ENCODE data around the gene NPAS3.

NPAS3 gene

DNA sequence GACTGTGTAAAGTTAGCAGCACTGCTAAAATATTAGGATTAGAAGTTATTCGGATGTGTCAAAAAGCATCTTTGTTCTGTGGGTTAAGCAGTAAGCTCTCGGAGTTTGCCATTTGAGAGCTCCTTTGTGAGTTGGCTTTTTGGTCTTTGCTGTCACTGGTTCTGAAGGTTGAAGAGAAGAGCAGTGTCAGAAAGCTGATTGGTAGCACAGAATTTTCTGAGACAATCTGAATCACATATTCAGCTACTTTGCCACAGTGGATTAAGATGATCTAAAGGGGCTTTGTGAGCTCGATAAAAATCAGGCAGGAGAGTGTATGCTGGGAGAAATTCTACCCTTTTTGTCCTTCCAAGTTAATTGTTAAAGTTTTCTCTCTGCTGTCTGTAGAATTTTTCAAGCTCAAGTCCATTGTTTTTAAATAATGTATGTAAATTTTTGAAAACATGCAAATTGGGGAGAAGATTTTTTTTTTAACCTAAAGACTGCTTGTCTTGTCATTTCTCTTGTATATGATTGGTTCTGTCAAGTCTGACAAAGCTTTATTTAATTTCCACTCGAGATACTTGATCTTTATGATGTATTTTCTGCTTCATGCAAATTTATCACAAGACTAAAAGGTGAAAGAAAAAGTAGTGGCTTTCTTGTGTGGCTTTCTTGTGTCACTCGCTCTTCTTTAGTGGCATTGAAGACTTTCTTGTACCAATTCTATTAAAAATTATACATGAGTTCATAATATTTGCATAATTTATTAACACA lies 704.9 kb downstream of the NPAS3 start:
- DNase-seq (ENCODE audit: low spot score) = no peak

DNA sequence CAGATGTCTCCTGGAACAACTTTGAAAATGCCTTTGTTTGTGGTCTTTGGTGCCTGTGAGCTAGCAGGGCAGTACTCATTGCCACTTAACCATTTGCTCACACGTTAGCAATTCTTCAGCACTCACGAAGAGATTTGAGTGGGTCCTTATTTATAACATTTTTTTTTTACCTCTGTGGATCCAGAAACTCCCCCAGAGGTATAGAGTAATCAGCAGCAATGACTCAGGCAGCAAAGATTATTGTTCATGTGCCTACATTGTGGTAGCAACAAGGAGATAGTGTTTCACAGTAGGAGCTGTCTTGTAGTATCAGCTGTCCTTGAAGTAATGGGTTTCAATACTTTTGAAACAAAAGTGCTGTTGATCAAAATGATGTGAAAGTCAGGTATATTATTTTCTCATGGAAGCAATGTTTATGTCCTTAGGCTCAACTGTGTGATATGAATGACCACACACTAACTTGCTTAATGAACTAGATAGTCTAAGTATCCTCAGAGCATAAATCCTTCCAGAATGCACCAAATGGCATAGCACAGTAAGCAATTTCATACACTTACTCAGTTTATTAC lies 708.1 kb downstream of the NPAS3 start:
- no peak for DNase-seq (ENCODE audit: low spot score)

DNA sequence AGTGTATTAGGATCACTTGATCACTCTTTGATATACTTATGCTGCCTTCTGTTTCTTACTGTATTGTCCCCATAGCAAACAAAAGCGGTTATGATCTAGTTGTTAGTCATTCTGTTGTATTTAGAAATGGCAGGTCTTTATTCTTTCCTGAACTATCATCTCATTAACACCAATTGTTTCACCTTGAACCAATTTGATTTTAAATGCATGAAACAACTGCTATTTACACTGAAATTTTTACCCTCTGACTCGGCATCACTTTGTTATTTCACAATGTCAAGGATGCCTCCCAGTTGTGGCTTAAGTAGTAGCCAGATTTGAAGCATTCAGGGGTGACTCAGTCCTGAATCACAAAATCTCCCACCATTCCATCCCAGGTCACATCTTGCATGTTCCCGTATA lies 708.7 kb downstream of the NPAS3 start:
- no peak for DNase-seq (ENCODE audit: low spot score)

DNA sequence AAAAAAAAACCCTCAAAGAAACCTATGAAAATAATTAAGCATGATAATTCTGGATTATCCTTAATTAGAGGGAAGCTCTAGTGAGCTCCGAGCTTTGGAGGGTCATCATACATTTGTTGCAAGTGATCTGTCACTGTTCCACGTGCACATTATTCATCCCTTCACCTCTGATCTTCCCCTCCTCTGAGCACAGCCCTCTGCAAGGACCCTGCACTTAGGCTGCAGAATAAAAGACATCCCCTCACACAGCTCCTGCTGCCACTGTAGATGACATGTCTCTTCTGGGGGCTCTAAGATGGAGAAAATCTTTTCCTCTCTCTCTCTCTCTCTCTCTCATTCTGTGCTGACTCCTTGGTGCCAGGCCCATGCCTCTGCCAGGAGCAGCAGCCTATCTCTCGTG lies 711.8 kb downstream of the NPAS3 start:
- no peak for DNase-seq (ENCODE audit: low spot score)

DNA sequence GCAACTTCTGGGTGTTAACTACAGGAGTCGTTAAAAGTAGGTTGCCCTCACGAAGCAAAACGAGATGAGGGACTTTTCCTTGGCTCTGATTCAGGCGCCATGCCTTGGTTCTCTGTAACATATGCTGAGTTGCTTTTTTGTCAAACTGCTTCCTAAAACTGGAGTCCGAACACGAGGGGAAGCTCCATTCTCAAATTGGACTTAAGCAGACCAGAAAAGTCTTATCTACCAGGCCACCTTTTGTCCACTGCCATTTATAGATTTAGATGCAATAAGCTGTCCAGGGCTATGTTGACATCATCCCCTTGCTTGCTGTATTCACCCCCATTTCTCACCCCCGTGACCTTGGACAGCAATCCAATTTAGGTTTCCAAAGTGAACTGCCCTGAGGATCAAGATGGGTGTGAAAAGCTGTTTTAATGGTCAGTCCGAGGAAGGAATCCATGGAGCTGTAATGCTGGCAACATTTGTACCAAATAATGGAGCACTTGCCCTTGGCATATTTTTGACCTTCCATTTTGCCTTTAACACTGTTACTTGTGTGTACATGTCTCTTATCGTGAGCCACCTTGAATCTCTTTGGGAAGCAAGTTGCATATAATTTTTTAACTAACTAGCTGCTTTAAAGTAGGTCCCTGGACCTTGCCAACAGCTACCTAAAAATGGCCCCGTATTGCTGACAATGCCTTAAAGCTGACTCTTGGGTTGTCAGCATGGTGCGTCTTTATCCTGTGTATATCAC lies 714.1 kb downstream of the NPAS3 start:
- DNase-seq (ENCODE audit: low spot score) = no peak

DNA sequence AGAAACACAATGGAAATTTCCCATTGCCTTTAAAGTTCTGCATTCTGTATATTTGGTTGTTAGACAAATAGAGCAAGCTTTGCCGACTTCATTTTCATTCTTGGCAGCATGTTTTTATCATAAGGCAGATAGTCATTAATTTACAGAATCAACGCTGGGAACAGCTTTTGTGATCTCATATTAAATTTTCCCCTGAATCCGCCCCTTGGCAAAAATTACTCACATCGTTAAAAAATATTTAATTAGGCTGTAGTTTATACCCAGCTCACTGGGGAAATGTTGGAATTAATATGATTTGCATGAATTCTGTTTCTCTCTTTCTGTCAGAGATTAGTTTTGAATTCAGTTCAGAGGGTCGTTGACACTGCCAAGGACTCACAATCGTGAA lies 714.6 kb downstream of the NPAS3 start:
- no peak for DNase-seq (ENCODE audit: low spot score)

DNA sequence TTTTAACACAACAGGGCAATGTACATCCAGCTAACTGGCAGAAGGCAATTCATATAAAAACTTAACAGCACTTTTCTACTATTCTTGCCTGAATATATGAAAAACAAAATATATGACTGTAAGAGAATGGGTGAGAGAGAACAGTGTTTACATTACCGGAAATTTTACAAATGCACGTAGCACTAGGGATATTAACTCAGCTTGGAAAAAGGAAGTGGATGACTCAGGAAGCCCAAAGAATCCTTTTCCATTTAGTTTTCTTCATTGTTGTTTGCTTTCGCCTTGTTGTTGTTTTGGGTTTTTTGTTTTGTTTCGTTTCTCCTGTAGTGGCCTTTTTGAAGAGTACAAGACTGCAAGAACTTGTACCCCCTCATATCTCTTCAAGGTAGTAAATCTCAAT lies 716.7 kb downstream of the NPAS3 start:
- no peak for DNase-seq (ENCODE audit: low spot score)

DNA sequence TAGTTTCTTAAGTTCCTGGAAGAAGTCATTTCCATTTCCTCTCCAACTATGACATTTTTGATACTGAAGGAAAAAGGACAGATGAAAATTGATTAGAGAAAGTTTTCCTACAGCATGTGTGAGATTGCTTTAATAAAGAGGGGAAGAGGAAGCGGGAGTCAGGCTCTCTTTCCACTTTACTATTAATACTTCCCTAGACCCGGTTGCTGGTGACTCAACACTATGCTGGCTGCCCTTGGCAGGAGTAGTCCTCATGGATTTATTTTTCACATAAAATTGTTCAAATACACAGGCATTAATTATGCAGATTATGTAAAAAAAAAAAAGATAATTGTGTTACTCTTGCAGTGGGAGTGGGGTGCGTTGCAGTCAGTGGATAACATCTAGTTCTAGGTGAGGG lies 718.8 kb downstream of the NPAS3 start:
- DNase-seq (ENCODE audit: low spot score) = no peak

DNA sequence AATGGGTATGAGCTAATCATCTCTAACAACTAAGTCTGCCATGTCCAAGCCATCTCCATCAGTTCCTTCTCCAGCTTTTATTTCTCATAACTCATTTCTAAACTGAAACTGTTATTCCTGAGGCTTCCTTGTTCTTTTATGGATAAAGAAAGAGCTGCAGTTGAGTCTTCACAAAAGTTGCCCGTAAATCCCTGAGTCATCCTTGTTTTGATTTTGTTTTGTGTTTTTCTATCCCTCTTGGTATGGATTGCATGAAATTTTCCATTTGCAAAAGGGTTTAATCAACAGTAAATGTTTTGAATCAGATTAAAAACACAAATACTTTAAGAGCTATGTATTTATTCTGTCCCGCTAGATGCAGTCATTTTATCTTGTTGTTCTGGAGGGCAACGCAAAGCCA lies 721.6 kb downstream of the NPAS3 start:
- no peak for DNase-seq (ENCODE audit: low spot score)

DNA sequence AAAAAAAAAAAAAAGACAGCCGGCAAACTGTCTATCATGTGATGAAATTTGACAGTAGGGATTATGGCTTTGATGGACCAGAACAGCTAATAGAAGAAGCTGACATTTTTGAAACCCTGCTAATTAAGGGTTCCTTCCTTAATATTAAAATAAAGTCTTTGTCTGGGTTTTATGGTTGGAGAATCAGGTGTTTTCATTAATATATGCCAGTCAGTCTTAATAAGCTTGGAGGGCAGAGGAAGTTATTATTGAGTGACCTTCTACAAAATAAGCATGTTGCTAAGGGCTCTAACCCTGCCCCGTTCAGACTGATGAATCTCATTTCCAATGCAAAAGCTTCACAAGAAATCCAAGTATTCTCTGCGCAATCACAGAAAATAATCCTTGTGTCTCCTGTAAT lies 722.4 kb downstream of the NPAS3 start:
- no peak for DNase-seq (ENCODE audit: low spot score)

DNA sequence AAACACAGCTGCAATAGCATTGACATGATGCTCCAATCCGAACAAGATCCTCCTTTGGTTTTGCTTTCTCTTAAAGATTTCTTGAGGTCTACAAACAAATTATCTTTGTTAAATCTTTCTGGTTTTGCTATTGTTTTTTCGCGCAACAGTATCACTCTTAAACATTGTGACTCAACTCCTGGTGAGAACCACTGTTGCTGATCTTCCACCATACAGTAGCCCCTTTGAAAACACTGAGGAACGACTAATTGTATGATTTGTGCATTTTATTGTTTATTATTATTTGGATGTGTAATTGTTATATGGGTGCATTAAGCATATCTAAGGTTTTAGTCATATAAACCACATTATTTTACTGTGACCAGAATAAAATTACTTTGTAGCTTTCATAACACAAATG lies 729.4 kb downstream of the NPAS3 start:
- no peak for DNase-seq (ENCODE audit: low spot score)

DNA sequence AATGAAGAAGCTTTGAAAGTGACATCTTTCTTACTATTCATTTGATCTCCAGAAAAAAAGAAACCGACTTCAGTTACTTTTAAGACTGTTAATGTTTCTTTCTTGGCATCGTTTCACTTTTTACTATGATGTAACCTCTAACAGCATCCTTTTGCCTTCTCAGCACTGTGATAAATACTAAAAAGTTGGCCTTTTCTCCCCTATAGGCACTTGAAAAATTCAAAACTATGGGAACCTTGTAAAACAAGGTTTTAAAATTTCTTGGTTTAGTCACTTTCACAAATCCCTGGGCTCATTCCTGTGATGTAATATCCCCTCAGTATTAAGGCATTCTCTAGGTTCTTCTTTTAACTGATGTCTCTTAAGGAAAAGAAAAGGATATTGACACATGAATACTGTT lies 730.4 kb downstream of the NPAS3 start:
- DNase-seq (ENCODE audit: low spot score) = no peak

DNA sequence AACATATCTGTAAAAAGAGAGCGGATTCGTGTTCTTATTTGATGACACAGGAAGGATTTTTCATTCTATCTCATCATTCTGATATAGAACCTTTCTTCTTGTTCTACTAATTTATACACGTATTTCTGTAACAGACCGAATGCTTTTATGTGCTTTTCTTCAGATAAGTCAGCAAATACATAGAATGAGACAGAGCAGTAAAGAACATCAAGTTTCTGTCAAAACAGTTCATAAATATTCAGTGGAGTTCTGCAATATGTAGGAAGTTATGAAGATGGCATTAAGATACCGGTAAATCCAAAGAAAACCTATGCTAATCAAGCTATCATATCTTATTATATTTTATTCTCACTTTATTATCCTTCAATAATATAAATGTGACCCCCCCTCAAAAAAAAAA lies 731.6 kb downstream of the NPAS3 start:
- no peak for DNase-seq (ENCODE audit: low spot score)

DNA sequence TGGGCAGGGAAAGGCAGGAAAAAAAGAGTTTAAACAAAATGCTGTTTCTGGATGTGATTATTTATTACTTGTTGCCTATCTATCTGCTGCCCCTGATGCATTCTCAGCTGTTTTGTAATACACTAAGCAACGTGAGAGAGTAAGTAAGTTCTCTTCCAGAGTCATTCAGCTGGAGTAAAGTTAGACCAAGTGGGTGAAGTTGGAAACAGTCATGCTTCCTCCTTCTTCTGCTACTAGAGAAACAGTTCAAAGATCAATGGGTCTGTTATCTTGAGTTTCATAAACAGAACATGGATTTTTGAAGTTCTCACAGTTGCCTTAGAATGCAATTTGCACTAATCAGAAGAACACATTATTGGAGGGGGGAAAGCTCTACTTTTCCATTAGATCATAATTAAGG lies 732.9 kb downstream of the NPAS3 start:
- DNase-seq (ENCODE audit: low spot score) = no peak

DNA sequence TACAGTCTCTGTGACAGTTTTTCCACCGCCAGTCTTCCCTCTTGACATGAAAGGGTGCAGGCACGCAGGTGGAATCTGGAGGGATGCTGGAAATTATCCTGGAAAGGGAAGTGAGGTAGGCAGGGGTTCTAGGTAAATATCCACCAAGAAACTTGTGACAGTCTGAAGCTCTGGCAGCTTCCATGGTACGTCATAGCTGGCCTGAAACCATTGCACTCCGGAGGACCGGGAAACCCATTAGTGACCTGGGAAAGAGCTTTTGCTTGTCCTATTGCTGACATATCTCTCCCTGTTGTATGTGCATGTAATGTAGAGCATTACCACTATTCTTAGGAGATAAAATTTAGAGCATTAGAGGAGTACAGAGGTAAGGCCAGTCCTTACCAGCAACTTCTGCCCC lies 736.2 kb downstream of the NPAS3 start:
- no peak for DNase-seq (ENCODE audit: low spot score)

DNA sequence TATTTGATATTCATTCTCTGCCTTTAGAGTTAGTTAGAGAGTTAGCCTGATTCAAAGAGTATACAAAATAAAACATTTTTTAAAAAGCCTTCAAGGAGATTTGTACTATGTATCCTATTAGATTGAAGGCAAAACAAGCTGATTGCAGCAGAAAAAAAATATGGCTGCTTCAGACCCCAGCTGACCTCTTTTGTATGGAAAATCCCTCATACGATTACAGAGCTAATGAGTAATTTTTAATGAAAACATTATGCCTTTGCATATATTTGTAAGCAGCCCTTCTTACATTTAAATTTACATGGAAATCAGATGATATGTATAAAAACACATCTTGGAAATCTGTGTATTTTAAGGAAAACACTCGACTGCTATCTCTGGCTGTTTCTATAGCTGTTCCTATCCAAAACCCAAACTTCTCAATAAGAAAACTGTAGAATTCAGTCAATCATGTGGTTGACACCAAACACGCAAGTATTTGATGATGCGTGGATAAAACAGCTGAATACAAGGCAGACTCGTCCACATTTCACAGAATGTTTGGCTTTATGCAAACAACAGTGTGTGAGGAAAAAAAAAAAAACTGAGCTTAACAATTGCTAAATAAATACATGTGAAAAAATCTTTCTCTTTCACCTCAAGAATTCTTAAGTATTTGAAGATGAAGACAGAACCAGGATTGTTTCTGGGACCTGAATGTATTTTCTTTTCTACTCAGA lies 736.9 kb downstream of the NPAS3 start:
- DNase-seq (ENCODE audit: low spot score) = no peak

DNA sequence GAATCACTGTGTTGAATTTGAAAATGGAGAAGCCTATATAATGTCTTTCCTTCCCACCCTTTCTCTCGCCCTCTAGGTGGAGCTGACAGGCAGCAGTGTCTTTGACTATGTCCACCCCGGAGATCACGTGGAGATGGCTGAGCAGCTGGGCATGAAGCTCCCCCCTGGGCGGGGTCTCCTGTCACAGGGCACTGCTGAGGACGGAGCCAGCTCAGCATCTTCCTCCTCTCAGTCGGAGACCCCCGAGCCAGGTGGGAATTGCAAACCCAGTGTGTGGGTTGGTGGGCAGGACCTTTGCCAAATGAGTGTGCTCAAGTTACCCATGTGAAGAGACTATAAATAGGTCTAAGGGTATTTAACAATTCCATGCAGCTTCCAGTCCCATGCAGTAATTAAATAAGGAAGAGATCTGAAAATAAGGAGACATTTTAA lies 737.5 kb downstream of the NPAS3 start:
- DNase-seq (ENCODE audit: low spot score) = no peak

DNA sequence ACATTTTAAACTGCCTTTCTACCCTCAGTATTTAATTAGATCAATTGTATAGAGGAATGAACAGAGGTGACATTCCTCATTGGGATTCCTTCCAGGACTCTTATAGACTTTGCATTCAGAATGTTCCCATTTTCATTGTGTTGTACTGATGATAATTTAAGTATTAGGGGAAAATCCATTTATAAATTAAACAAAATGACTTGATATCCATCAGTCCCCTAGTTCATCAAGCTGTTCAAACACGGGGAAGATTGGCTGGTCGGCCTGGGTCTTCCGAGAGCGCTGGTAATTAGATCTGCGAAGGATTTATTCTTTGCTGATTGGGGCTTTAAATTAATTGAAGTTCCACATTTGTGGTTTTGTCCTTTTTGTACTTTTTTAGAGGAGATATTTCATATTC lies 738.2 kb downstream of the NPAS3 start:
- no peak for DNase-seq (ENCODE audit: low spot score)

DNA sequence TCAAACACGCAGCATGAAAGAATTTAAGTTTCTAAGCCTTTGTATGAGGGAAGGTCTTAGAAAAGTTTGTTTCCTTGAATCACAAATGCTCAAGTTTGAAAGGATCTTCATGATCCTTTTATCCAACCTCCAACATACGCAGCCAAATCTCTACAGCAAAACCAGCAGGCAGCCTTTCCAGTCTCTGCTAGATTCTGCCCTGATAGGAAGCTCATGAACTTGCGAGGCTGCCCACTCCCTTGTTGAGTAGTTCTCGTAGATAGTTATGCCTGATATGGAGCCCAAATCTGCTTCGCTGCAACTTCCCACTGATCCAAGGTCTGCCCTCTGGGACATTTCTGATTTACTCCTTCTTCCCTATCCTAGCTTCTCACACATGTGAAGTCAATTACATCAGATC lies 739.3 kb downstream of the NPAS3 start:
- DNase-seq (ENCODE audit: low spot score) = no peak

DNA sequence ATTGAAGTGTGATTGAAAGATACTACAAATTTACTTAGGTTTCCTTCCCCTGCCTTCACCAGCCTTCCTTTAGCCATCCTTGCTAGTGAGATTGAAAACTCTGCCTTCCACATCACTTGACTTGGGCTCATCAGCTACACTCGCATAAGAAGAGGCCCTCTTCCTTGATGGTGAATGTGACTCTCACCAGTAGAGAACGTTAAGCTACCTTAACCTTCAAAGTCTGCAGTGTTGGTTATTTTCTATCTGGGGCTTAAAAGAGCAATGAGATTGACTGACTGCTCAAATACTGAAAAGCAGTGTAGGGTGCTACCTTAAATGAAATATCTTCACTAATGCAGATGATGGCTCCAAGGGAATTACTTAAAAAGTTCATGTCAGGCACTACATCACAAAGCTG lies 740.3 kb downstream of the NPAS3 start:
- DNase-seq (ENCODE audit: low spot score) = no peak

DNA sequence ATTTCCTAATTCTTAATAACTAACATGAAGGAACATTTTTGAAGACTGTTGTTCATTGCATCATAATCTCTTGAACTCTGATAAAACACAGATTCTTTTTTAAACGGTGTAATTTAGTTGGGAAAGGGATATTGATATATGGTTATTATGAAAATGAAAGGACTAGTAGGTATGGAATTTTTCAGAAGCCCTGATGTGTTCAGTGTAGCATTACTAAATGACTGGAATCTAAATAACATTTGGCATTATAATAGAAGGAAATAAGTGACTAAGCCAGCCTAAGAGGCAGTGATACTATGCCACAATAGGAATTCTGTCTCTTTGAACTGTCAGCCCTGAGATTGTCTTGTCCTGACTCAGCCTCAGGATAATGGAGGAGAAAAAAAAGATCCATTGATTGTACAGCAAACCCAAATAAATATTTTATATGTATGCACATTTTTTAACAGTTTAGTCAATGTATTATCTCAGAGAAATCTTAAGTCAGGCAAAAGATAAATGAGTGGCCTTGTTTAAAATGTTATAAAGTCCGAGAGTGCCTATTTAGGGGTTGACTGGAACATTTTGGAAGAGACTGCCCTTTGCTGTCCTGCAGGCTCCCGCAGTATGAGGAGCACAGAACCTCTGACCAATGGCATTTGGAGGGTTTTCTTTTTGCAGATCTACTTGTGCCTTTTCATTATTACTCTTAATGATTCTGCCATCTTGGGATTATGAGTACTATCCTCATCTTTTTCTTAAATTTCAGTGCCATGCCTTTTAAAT lies 741.0 kb downstream of the NPAS3 start:
- DNase-seq (ENCODE audit: low spot score) = no peak

DNA sequence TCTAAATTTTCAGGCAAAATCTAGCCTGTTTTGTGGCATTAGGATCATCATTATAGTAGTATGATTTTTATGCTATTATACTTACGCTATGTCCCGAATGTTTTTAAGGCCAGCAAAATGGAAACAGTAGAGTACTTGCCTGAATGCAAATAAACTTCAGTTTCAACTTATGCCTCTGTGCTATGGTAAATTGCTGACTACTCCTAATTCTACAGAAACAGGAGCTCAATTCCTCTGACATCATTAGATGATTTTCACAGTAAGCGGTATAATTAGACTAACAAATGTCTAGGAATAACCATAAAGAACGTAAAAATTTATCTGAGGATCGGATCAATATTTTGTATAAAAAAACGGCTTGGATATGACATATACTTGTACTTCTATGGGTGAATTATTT lies 742.2 kb downstream of the NPAS3 start:
- DNase-seq (ENCODE audit: low spot score) = no peak
